NCI-H1436 treated with DMSO at 0.1 percent for 48 hours (cell line): Measurements from ENCODE around the gene BRCA2.

Source experiments
- DNase-seq: peaks from one replicate; lab custom pipeline; 2025; lab: John Stamatoyannopoulos, UW

Gene BRCA2

DNA sequence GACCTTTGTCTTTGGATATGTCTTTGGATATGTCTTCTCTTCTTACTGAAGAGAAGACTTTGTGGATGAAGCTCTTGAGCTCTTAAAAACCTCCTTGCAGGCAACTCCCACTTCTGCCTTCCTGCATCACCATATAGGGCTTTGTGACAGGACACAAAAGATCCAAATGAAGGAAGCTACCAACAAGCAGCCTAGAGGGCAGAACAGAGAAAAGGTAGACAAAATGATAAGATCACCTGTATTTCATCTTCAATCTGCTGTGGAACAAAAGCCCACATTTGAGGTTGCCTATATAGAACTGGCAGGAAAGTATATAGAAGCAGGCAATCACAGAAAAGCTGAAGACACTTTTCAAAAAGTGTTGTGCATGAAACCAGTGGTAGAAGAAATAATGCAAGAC, 70.1 kb downstream of the BRCA2 start:
- no peak for DNase-seq

DNA sequence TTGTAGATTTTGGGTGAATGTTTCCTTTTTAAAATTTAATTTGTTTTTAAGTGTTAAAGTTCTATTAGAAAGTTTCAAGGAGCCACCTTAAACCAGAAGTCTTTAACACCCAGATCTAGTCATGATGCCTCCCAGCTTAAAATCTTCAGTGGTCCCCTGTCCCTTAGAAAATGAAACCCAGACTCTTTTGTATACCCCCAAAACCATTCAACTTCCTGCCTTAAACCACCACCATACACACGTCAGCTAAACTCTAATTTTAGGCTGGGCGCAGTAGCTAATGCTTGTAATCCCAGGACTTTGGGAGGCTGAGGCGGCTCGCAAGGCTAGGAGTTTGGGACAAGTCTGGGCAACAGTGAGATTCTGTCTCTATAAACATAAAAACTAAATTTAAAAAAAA, 74.7 kb downstream of the BRCA2 start:
- no peak for DNase-seq

DNA sequence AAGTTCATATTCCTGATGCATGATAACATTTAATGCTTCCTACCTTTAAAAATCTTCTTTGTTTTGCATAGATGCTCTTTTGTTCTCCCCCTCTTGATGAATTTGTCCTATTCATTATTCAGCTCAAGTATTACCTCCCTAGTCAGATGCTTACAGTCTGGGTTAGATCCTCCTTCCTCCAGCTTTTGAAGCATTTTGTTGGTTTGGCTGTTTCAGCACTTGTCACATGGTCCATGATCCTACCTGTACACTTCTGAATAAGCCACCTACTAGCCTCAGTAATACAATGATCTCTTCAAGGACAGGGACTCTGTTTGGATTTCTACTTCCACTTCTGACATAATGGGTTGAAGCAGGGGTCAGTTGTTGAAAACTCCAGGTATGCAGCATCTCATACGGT, 75.2 kb downstream of the BRCA2 start:
- no peak for DNase-seq

DNA sequence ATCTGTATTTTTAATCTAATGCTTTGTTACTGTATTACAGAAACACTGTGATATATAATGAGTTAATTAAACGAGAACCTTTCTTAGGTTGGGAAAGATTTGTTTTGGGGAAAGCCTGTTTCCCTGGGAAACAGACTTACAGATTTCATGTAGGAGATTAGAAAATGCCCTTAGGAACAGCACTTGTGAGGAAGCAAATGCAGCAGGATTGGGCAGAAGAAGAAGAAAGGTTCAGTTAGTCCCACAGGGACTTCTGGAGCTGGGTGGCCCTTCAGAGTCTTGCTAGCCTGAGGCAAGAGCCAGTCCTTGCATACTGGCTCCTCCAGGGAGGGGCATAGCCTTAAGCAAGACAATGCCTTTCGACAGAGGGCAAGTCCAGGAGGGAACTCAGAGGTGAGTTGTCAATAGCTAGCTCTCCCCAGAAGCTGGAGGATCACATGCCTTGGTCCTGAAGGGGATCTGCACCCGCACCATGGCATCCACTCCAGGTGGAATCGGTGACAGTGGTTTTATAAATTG, 75.9 kb downstream of the BRCA2 start:
- DNase-seq: no peak

DNA sequence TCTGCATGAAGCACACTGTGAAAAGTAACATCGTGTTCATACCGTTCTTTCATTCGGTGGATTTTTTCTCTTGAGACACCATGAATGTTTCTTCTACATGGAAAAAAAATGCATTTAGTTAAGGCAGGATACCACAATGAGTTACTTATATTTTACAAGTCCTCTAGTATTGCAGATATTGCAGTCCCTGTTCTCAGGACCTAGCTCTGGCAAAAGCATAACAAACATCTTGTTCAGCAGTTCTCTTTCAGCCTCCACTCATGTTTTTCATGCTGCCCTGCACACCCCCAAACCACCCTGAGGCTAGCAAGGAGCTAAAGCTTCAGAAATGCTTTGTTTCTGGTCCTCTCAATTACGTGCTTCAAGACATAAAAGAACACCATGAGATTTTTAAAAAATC, 87.8 kb downstream of the BRCA2 start:
- no peak for DNase-seq

DNA sequence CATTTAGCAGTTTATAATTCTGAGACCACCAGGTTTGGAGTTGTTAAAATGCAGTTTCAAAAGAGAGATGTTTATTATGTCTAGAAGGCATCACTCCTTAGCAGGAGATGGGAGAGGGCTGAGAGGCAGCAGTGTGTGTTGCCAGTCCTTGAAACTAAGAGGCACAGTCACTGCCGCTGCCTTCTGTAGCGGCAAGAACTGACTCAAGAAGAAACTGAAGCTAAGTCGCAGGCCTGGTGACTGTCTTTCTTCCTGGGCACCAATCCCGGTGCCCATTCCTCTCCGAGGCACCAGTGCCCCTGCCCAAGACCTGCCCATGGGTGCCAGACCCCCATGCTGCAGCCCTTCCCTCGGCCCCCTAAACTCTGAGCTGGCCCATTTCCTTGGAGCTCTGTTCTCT, 92.5 kb downstream of the BRCA2 start:
- DNase-seq: no peak

DNA sequence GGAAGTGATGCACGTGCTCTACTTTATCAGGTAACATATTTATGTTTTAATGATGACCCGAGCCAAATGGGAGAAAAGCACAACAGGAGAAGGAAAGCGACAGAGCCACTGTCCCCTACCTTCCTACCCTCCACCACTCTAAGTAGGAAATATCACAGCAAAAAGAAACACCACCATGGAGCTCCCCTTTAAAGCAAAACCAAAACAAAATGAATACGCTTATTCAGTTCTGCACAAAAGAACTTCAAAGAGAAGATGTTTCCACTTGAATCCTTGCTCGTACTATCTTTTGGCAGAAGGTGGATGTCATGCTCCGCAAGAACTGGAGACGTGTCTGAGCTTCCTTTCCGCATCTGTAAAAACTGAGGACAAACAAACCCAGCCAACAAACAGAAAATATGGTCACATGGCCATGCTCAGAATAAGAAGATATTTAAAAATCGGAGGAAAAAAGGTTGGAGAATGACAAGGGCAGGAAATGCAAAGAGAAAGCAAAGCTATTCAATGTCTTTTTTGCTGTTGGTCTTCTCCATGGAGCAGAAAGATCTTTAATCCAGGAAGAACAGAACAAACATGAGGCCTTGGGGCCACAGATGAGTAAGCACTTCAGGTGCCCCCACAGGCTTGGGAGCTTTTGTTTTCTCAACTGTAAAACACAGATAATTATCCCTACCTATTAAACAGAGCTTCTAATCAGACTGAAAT, 93.1 kb downstream of the BRCA2 start:
- no peak for DNase-seq

DNA sequence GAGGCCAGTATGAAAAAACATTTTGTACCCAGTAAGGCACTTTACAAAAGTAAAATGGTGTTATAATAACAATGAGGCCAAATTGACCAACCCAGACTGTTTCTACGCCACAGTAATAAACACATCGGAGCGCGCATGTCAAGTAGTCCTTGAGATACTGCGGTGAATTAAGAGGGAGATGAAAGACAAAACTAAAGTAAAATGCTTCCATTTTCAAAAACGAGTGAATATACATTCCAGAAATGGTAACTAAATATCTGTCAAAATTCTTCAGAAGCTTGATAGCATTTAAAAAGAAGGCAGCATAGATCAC, 93.6 kb downstream of the BRCA2 start:
- no peak for DNase-seq

DNA sequence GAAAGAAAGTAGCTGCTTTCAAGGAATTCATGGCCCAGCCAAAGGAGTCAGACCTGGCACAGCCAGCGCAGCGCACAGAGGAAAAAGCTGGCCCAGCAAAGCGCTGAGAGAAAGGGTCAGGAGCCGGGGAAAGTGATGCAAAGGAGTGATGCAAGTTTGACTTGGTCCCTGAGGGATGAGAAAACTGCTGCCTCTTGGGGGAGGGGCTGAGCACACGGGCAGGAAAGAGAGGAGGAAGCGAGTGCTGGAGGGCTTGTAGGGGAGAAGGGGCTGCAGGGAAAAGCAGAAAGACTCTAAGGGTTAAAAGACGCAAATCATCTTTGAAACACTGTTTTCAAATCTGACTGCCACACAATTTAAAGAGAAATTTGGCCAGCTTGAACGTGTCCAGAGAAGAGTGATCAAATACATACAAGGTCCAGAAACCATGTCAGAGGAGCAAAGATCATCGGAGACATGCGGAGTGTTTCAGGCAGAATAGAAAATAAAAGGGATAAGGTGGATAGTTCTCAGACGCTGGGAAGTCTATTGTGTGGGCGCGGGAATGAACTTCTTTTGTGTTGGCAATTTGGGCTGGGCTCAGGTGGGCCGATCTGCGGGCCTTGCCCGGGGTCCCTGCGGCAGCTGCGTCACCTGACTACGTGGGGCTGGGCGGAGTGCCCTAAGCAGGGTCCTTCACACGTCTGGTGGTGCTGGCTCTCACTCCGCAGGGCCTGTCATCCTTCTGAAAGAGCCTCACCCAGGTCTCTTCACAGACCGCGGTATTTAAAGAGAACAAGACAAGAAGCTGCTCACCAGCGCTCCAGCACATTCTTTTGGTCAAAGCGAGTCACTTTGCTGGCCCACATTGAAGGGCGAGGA, 94.5 kb downstream of the BRCA2 start:
- peak; percentile 4 for DNase-seq

DNA sequence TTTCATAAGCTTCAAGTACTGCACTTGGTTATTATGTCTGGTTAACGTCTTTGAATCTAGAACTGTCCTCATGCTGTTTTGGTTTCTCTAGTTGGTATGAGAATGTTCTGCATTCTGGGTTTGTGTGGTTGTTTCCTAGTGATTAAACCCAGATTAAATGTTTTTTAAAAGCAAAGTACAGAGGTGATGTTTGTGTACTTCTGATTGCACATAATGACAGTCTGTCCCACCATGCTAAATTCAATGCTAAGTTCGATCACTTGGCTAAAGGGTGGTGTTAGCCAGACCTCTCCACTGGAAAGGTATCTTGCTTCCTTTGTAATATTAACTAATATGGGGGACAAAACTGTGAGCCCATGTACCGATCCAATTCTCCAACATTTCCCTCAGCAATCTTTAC, 98.0 kb downstream of the BRCA2 start:
- DNase-seq: no peak

DNA sequence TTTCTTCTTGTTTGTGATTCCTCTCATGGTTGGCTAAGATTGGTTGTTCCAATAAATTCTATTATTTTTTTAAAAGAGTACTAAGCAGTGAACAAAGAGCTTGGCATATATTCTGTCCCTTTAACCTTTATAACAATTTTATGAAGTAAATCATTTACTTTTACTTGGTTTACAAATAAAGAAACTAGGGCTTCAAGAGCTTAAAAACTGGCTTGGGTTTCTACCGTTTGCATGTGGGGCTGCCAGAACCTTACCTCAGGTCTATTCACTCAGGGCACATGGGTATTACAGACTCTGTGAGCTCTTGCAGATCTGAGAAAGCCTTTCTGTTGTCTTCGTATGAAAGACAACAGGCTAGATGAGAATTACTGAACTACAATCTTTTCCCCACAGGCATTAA, 99.3 kb downstream of the BRCA2 start:
- no peak for DNase-seq

DNA sequence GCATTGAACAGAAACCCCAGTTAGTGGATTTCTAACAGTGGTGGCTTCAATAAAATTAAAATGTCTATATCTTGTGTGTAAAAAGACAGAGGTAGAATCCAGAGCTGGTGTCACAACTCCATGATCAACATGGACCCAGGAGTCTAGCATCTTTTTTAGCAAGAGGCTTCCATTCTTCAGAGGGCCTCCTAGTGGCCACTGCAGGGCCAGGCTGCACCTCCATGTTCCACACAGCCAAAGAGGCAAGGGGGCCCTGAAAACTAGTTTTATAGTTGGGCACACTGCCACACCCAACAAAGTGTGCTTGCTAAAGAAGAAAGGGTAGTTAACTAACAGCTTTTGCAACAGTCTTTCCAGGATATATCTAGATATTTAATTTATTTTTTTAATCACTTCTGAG, 99.7 kb downstream of the BRCA2 start:
- DNase-seq: no peak

DNA sequence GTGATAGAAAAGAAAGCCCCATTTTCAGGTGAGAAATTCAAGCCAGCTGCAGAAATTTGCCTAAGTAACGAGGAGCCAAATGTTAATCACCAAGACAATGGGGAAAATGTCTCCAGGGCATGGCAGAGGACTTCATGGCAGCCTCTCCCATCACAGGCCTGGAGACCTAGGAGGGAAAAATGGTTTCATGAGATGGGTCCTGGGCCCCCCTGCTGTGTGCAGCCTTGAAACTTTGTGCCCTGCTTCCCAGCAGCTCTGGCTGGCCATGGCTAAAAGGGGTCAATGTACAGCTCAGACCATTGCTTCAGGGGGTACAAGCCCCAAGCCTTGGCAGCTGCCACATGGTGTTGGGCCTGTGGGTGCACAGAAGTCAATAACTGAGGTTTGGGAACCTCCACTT, 102.7 kb downstream of the BRCA2 start:
- no peak for DNase-seq

DNA sequence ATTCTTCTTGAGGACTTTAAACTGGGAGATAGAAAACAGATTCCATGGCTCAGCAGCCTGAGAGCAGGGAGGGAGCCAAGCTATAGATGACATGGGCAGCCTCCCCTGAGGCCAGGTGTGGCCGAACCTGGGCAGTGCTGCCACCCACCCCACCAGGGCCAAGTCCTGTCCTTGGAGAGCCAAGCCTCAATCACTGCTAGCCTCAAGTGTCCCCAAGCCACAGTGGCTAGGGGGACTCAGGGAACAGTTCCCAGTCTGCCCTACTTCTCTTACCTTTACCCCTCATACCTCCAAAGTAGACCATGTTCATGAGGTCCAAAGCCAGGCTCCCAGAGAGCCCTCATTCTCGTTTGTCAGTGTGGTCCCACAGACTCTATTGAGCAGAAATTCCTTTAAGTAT, 104.6 kb downstream of the BRCA2 start:
- DNase-seq: no peak

DNA sequence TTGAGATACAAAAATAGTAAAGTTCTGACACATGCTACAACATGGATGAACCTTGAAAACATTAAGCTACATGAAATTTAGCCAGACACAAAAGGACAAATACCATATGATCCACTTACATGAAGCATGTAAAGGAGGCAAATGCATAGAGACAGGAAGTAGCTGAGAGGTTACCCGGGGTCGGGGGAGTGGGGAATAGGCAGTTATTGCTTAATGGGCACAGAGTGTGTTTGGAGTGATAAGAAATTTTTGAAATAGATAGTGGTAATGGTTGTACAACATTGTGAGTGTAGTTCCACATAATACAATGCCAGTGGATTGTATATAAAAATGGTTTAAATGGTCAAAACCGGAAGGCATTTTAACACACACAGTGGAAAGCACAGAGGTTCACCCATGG, 108.3 kb downstream of the BRCA2 start:
- no peak for DNase-seq

DNA sequence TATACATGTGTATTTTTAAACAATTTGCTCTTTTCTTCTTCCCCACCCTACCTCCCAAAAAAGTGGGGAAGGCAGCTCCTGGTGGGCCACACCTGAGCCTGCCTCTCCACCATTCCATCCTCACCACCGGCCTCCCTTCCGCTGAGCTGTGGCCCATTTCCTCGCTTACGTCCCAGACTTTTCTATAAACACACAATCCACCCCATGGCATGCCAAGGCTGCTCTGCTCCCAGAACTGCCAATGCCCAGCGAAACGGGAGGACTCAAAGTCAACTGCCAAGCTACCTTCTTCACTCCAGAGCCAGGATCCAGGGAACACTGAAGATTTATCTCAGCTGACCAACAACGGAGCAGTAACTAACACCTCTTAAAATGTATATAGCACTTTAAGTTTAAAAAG, 109.8 kb downstream of the BRCA2 start:
- no peak for DNase-seq

DNA sequence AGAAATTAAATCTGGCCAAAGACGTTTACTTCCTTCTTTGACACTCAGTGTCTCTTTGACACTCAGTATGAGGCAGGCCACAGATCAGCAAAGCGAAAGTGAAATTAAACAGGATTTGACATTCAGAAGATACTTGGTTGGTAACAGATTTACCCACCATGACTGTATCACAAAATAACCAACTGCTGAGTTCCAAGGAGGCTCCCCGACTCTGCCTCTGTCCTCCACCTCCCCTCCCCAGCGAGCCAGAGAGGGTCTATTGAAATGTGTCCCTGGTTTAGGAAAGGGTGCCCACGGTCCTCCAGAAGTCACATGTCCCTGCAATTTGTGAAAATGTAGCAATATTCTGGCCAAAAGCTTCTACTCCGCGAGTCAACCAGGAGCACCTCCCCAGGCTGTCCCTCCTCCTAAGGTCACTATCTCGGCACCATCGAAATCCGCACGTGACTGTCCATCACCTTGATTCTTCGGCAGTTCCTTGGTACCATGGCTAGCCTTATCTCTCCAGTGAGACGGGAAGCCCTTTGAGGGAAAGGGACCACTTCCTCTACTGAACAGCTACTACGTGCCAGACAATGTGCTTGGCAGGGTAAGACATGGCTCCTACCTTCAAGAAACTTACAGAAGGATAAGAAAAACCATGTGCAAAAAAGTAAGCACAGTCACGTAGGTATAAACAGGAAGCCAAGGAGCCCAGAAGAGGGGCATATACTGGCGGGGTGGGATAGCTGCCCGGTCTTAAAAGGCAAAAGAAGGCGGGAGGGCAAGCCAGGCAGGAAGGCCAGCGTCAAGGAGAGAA, 111.1 kb downstream of the BRCA2 start:
- DNase-seq: no peak

DNA sequence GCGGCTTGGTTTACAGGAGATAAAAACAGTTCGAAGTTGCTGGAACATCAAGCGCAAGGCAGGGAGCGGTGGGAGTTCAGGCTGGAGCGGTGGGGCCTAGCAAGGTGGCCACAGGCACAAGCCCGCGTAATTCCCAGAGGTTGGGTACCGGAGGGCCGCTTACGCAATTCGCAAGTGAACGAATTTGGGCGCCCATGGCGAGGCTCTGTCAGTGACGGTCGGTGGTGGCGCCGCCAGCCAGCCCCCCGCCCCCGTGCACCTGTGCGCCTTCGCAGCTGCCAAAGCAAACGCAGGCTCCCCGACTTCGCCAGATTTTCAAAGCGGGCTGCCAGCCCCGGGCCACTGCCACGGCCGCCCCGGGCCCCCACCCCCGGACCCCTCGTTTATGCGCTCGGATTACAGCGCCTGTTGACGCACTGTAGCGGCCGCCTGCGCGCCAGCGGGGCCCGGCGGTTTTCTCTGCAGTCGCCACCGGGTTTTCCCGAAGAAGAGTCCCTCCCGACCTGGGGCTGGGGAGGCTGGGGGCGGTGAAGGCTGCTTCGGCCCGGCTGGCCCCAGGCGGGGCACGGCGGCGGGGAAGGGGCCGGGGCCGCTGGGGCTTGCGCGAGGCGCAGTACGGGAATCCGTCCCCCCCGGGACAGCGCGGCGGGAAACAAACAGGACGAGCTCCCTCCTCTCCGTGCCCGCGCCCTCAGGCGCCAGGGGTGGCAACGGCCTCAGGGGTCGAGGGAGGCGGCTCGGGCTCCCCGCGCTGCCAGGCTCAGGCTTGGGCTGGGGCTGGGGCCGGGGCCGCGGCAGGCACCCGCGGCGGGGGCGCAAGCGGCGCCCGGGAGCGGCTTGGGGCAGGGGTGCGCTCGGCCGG, 111.9 kb downstream of the BRCA2 start:
- DNase-seq: no peak

DNA sequence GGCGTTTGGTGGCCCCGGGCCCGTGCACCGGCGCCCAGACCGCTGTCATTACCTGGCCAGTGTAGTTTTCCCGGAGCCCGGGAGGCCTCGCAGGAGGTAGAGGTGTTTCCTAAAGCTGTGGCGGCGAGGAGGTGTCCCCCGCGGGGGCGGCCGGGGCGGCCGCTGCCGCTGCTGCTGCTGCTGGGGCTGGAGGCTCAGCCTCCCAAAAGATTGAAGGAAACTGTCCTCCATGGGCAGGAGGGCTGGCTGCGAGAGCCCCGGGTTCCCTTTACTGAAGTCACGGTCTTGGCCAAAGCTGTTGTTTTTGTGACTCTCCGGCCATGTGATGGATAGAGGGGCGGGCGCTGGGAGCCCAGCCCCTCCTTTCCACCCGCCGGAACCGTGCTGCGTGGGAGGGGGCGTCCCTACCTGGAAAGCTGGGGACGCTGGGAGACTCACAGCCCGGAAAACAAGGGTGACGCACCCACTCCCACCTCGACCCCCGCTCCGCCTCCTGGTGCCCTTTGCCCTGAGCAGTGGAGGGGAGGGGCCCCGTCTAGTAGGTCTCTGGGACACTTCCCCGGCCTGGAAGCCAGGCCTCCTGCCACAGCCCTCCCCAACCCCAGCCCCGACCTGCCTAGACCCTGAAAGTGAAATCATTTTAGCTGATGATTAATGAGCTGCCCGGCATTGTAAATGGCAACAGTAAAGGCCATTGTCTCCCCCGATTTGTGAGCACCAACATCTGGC, 112.7 kb downstream of the BRCA2 start, which contains the start of gene N4BP2L1:
Gene N4BP2L1, minus strand, starts transcription at position 279 of the 729 bp plus-strand sequence. Its CDS starts 48 bp downstream, at position 231.
- no peak for DNase-seq

DNA sequence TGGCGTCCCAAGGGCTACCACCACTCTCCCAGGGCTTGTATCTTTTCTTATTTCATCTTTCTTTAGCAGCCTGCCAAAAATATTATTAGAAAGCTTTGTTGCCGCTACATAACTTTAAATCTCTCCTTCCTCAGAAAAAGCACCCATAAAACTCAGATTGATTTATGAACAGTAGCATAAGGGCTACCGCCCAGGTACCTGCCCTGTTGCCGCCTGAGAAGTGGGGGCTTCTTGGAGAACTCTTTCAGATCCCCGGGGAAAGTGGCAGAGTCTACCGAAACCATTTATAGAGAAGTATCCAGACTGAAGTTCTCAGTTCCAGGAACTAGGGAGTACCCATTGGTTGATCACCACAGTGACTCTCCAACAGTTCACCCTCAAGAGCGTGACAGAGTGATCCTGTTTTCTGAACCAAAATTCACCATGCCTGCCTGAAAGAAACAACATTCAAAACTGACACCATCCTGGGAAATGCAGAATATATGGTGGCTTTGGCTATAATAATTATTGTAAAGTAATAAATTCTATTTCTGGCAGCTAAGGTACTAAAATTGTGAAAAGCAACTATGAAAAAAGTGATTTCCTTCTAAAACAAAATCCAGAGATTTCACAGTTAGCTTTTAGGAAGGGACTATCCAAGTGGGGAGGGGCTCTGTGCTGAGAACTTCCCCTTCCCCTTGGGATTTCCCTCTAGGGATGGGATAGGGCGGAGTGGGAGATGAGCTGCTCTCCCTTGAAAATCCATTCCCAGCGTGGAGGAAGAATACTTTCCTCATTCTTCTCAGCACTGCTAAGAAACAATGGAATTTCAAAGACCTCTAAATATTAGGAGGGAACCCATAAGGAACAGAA, 113.5 kb downstream of the BRCA2 start:
- no peak for DNase-seq
